Anterior cingulate cortex (tissue), 58 donors: ENCODE data around the gene TRIM38.
"Not testable (repeated sequence)": the region's sequence is repeated elsewhere in the genome, so short reads cannot be mapped to it uniquely, and the experiment has no call there.

Experiments
- DNase-seq, 58 donors: peaks; one replicate each; lab custom pipeline; 2025; lab: John Stamatoyannopoulos, UW

TRIM38 gene

GRCh38 chr6:25965058-25965457, 2.5 kb downstream of the TRIM38 start:
- no peak for DNase-seq

GRCh38 chr6:25966711-25967110, 4.1 kb downstream of the TRIM38 start:
- DNase-seq, result no peak

GRCh38 chr6:25968769-25969168, 6.2 kb downstream of the TRIM38 start:
- no peak for DNase-seq

GRCh38 chr6:25971187-25971821, 8.7 kb downstream of the TRIM38 start:
- DNase-seq, result peak in 5 of 58 donors; percentile 0 to 41 (median 2)

- DNase-seq, result no peak
These were observed 9.5 kb downstream of the TRIM38 start for GRCh38 chr6:25972128-25972527.

- DNase-seq, result no peak
These were observed 10.3 kb downstream of the TRIM38 start for GRCh38 chr6:25972902-25973301.

GRCh38 chr6:25973923-25974555, 11.4 kb downstream of the TRIM38 start:
- DNase-seq, result no peak

- DNase-seq, result no peak
These were observed 13.4 kb downstream of the TRIM38 start for GRCh38 chr6:25975923-25976560.

GRCh38 chr6:25980935-25981334, 18.3 kb downstream of the TRIM38 start:
- no peak for DNase-seq

- no peak for DNase-seq
These were observed 19.1 kb downstream of the TRIM38 start for GRCh38 chr6:25981568-25982263.

GRCh38 chr6:25984265-25984664, 21.7 kb downstream of the TRIM38 start:
- DNase-seq, result no peak

- DNase-seq, result no peak
These were observed 25.2 kb downstream of the TRIM38 start for GRCh38 chr6:25987845-25988244.

GRCh38 chr6:25990172-25990873, 27.7 kb downstream of the TRIM38 start:
- no peak for DNase-seq

GRCh38 chr6:25991785-25992412, 29.3 kb downstream of the TRIM38 start:
- DNase-seq, result peak in 55 of 58 donors; percentile 10 to 71 (median 43)

GRCh38 chr6:25992413-25993340, 30.1 kb downstream of the TRIM38 start:
- DNase-seq, result peak; percentile 34 to 94 (median 86)

- not testable (repeated sequence) for DNase-seq
These were observed 30.7 kb downstream of the TRIM38 start for GRCh38 chr6:25993341-25993684.

GRCh38 chr6:25995507-25995906, 32.9 kb downstream of the TRIM38 start:
- no peak for DNase-seq

- DNase-seq, result no peak
These were observed 35.3 kb downstream of the TRIM38 start for GRCh38 chr6:25997921-25998320.

GRCh38 chr6:25998379-25998778, 35.8 kb downstream of the TRIM38 start:
- no peak for DNase-seq
